Stromal cell of bone marrow (primary cell): ENCODE data around the gene CT45A10.
"Not testable (repeated sequence)": the region's sequence is repeated elsewhere in the genome, so short reads cannot be mapped to it uniquely, and the experiment has no call there.

Experiments
- DNase-seq: peaks from one replicate; pipeline ENCODE4 v3.0.0-alpha.2; 2012; ENCODE audit warnings: low read depth

Gene CT45A10, protein sequence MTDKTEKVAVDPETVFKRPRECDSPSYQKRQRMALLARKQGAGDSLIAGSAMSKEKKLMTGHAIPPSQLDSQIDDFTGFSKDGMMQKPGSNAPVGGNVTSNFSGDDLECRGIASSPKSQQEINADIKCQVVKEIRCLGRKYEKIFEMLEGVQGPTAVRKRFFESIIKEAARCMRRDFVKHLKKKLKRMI

DNA sequence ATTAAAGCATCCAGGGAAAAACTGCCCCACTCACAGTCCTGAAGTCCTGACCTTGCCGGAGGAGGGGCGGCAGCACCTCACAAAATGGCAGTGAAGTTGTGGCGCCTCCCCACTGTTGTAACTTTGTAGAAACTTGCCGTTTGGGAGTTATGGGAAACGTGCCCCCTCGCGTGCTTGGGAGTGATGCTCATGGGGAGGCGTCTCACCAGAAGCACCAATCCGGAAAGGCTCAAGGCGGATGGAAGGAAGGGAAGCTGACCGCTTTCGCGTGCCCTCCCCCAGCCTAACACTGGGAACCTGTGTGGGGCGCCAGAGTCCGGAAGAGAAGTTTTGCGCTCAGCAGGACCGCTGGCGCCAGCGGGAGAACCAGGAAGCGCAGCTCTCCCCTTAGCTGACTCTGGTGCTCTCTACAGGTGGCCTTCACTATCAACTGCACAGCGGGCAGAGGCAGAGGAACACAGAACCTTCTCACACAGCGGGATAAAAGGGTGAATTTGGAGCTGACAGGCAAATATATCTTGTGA is at the start of gene CT45A10, which contains the start of gene SAGE1:
CT45A10 (minus strand) TSS at position 151 of the 524 bp plus-strand sequence. CDS start 8,100 bp downstream, outside the sequence.
SAGE1 (plus strand) TSS at position 423 of the 524 bp plus-strand sequence. CDS start 2,527 bp downstream, outside the sequence.
- DNase-seq, result no peak

DNA sequence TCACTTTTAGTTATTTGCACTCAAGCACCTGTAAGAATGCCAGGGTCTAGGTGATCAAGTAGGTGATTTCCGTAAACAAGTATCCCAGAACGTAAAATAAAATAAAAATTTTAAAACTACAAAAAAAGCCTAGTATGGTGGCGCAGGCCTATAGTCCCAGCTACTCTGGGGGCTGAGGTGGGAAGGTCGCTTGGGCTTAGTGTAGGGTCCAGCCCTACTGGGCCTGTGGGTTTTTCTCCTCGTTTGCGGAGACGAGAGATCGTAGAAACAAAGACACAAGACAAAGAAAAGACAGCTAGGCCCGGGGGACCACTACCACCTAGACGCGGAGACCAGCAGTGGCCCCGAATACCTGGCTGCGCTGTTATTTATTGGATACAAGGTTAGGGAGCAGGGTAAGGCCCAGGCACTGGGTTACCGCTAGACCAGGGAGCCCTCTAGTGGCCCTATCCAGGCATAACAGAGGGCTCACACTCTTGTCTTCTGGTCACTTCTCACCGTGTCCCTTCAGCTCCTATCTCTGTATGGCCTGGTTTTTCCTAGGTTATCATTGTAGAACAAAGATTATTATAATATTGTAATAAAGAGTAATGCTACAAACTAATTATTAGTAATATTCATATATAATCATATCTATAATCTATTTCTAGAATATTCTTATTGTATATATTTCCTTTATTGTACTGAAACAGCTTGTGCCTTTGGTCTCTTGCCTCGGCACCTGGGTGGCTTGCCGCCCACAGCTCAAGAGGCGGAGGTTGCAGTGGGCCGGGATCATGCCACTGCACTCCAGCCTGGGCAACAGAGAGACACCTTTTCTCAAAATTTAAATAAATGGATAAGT is 38.6 kb upstream of the CT45A10 start:
- DNase-seq, result peak; percentile 11

DNA sequence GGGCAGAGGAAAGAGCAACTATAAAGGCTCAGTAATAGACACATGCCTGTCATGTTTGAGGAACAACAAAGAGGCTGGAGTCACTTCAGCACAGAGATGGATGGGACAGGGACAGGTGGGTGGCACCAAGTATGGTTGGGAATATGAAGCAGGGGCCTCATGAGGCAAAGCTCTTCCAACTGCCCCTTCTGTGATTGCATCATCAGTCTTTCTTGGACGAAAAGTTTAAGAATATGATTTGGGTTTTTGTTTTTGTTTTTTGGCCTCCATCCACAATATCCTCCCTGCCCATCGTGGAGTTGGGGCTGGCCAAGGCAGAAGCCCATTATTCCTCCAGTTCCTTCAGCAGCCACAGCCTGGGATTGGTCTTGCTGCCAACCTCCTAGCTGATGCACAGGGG is 34.7 kb upstream of the CT45A10 start:
- no peak for DNase-seq

DNA sequence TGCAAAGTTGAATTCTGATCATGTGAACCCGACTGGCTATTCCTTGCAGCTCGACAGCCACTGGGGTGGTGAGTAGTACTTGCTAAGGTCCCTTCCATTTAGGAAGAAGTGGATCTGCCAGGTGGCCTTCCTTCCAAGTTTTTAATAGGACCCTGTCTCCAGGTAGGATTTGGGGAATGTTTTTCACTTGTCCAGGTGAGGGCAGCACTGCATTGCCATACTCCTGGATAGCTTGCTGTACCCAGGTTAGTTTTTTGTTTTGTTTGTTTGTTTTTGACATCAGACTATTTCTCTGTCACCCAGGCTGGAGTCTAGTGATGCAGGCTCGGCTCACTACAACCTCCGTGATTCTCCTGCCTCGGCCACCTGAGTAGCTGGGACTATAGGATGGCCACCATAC is 30.1 kb upstream of the CT45A10 start:
- DNase-seq, result no peak

DNA sequence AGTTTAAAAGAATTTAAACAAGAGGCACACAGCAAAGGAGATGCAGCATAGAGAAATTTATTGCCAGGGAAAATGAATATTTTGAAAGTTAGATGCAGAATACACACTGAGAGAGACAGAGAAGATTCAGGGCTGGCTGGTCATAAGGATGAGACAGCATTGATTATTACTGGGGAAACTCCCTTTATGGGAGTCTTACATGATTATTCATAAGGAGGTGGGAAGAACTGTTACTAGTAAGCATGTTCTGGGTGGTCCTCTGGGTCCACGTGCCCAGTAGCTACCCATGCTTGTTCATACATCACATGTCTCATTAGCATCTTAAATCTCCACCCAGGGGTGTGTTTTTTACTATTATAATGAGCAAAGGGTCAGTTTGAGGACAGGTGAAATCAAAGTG is 27.3 kb upstream of the CT45A10 start:
- not testable (repeated sequence) for DNase-seq

DNA sequence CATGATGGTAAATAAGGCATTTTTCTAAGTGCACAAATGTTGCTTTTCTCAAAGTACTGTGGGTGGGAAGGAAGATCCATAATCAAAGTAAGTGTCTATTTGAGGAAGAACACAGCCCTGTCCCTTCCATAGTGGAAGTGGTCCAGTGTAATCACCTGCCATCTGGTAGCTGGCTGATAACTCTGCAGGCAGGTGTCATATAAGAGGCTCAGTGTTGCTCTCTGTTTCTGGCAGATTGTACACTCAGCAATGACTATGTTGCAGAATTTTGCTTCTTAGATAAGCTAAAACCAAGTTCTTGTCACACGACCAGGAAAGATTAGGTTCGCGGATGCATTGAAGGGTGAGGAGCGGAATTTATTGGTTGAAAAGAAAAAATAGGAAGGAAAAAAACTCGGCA is 21.2 kb upstream of the CT45A10 start:
- no peak for DNase-seq

DNA sequence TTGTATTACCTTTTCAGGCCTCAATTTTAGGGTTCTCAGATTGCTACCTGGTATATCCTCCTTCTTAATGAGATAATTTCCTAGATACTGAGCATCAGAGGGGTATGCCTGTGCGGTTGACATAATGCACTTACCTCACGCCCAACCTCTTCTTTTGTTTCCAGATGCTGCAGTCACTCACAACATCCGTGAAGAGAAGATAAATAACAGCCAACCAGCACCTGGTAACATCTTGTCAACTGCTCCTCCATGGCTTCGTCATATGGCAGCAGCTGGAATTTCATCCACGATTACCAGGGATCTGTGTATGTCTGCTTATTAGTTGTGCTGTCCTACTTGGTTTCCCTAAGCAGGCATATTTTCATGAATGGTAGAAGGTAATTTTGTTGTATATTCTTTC is 17.0 kb upstream of the CT45A10 start:
- no peak for DNase-seq

DNA sequence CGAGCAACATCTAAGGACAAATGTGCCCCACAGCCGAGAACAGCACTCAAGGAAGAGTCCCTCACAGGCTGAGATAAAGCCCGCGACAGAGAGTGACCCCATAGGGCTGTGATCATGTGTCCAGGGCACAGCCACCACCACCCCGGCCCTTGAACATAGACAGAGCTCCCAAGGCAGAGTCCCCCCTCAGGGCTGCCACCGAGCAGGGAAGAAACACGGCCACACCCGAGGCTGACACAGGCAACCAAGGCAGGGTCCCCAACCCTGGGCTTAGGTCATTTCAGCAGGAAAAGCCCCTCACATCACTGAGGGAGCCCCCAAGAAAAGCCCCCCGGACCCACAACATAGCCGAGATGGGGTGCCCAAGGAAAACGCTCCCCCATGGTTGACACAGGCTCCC is 463 bp downstream of the CT45A10 start:
- DNase-seq, result no peak

DNA sequence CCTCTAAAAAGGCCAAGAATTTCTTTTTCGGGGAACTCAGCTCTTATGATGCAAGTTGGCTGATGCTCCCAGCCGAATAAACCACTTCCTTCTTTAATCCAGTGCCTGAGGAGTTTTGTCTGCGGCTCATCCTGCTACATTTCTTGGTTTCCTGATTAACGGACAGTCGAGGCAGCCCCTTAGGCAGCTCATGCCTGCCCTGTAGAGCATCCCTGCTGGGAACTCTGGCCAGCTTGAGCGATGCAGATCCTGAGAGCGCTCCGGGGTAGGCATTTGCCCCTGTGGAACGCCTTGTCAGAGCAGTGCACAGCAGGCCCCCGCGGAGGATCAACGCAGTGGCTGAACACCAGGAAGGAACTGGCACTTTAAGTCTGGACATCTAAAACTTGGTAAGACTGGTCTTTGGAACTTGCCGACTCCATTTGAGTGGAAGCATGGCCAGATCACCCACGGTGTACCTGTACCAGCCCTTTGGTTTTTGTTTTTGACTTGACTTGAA is 3.1 kb downstream of the CT45A10 start:
- no peak for DNase-seq

DNA sequence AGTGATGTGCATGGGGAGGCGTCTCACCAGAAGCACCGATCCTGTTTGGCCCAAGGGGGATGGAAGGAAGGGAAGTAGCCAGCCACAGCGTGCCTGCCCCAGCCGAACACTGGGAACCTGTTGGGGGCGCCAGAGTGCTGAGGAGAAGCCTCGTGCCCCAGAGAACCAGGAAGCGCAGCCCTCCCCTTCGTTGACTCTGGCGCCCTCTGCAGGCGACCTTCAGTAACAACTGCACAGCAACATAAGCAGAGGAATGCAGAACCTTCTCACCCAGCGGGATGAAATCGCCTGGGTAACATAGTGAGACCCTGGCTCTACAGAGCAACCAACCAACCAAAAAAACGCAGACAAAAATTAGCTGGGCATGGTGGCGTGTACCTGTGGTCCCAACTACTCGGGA is 4.3 kb downstream of the CT45A10 start:
- DNase-seq, result not testable (repeated sequence)

DNA sequence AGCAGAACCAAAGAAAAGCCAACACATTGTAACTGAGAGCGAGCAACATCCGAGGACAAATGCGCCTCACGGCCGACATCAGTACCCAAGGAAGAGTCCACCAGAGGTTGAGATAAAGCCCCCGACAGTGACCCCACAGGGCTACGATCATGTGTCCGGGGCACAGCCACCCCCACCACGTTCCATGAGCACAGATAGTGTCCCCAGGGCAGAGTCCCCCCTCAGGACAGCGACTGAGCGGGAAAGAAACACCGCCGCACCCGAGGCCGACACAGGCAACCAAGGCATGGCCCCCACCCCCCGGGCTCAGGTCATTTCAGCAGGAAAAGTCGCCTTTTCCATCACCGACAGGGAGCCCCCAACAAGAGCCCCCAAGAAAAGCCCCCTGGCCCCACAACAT is 5.0 kb downstream of the CT45A10 start:
- DNase-seq, result not testable (repeated sequence)

DNA sequence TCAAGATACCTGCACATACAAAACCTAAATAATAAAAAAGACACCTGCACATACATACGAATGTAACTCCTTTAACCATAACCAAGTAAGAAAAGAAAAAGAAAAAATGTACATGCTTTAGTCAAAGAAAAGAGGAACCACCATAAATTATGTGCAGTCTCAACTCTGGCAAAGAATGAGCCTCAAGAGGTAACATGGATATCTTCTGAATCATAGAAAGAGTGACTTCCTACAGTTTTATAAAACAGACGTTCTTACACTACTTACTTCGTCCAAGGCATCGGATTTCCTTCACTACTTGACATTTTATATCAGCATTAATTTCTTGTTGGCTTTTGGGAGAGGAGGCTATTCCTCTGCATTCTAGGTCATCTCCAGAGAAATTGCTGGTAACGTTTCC is 10.5 kb downstream of the CT45A10 start:
- DNase-seq, result not testable (repeated sequence)

DNA sequence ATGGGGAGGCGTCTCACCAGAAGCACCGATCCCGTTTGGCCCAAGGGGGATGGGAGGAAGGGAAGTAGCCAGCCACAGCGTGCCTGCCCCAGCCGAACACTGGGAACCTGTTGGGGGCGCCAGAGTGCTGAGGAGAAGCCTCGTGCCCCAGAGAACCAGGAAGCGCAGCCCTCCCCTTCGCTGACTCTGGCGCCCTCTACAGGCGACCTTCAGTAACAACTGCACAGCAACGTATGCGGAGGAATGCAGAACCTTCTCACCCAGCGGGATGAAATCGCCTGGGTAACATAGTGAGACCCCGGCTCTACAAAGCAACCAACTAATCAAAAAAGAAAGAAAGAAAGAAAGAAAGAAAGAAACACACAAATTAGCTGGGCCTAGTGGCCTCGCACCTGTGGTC is 21.5 kb downstream of the CT45A10 start, which contains the start of gene CT45A9:
CT45A9 (minus strand) TSS at position 101 of the 400 bp plus-strand sequence. CDS start 3,751 bp downstream, outside the sequence.
- DNase-seq, result not testable (repeated sequence)

DNA sequence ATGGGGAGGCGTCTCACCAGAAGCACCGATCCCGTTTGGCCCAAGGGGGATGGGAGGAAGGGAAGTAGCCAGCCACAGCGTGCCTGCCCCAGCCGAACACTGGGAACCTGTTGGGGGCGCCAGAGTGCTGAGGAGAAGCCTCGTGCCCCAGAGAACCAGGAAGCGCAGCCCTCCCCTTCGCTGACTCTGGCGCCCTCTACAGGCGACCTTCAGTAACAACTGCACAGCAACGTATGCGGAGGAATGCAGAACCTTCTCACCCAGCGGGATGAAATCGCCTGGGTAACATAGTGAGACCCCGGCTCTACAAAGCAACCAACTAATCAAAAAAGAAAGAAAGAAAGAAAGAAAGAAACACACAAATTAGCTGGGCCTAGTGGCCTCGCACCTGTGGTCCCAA is 38.8 kb downstream of the CT45A10 start, which contains the start of gene CT45A8:
CT45A8 (minus strand) TSS at position 101 of the 400 bp plus-strand sequence. CDS start 3,755 bp downstream, outside the sequence.
- DNase-seq, result not testable (repeated sequence)

DNA sequence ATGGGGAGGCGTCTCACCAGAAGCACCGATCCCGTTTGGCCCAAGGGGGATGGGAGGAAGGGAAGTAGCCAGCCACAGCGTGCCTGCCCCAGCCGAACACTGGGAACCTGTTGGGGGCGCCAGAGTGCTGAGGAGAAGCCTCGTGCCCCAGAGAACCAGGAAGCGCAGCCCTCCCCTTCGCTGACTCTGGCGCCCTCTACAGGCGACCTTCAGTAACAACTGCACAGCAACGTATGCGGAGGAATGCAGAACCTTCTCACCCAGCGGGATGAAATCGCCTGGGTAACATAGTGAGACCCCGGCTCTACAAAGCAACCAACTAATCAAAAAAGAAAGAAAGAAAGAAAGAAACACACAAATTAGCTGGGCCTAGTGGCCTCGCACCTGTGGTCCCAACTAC is 56.1 kb downstream of the CT45A10 start, which contains the start of gene CT45A7:
CT45A7 (minus strand) TSS at position 101 of the 400 bp plus-strand sequence. CDS start 3,747 bp downstream, outside the sequence.
- DNase-seq, result not testable (repeated sequence)
